WTC11 (cell line): Measurements from ENCODE around the gene PMS1. TPM values are rescaled to one million over a fixed set of nuclear protein-coding genes. Genes with fewer than 3 reads are reported as not detected.

ENCODE experiments used
- ATAC-seq: fragments of 200-7000 bp; cut with Tn5 transposase; 2 replicates; pipeline ENCODE4 v1.10.0; 2021; ENCODE audit warnings: mild to moderate bottlenecking, moderate library complexity
- CTCF ChIA-PET: fragments of 300-600 bp; sonication (Branson Sonifier 250); formaldehyde crosslinking; loops from one replicate; lab custom pipeline; 2021; ENCODE audit warnings: antibody characterized with exemption; lab: Charles Lee
- POLR2A ChIA-PET: fragments of 350-600 bp; sonication (Branson Sonifier 250); formaldehyde crosslinking; loops from one replicate; lab custom pipeline; 2021; ENCODE audit warnings: antibody characterized with exemption; lab: Charles Lee
- DNase-seq: peaks from one replicate; pipeline ENCODE4 v3.0.0; 2021; ENCODE audit warnings: low spot score
- H3K27ac Mint-ChIP-seq: 2 replicates; pipeline ENCODE4 v1.8.0; 2021; ENCODE audit warnings: mixed read lengths
- H3K27me3 Mint-ChIP-seq: 2 replicates; pipeline ENCODE4 v1.8.0; 2021; ENCODE audit warnings: low read depth, mild to moderate bottlenecking, moderate library complexity, mixed read lengths
- H3K36me3 Mint-ChIP-seq: 2 replicates; pipeline ENCODE4 v1.8.0; 2021; ENCODE audit warnings: mixed read lengths
- H3K4me1 Mint-ChIP-seq: 2 replicates; pipeline ENCODE4 v1.8.0; 2022; ENCODE audit warnings: mixed read lengths
- H3K4me3 Mint-ChIP-seq: 2 replicates; pipeline ENCODE4 v1.8.0; 2021; ENCODE audit warnings: mild to moderate bottlenecking, moderate library complexity, mixed read lengths
- H3K9me3 Mint-ChIP-seq: 2 replicates; pipeline ENCODE4 v1.8.0; 2021; ENCODE audit warnings: mixed read lengths
- AR ChIP-seq: fragments of 250-450 bp; sonication (Bioruptor Pico); IDR thresholded peaks from 2 replicates; pipeline ENCODE4 v1.9.0; 2021; ENCODE audit warnings: mild to moderate bottlenecking
- ATF6 ChIP-seq: sonication (generic); formaldehyde crosslinking; IDR thresholded peaks from 2 replicates; pipeline ENCODE4 v1.8.1; 2023; ENCODE audit warnings: mild to moderate bottlenecking, missing genetic modification reagents
- E2F5 ChIP-seq: sonication (generic); formaldehyde crosslinking; IDR thresholded peaks from 2 replicates; pipeline ENCODE4 v1.8.1; 2022; ENCODE audit warnings: mild to moderate bottlenecking, moderate library complexity, missing genetic modification reagents
- EMX1 ChIP-seq: fragments of 250-450 bp; sonication (Bioruptor Pico); IDR thresholded peaks from 2 replicates; pipeline ENCODE4 v1.8.0; 2021; ENCODE audit warnings: mild to moderate bottlenecking
- FOXJ3 ChIP-seq: sonication (generic); formaldehyde crosslinking; IDR thresholded peaks from 2 replicates; pipeline ENCODE4 v1.9.0; 2021; ENCODE audit warnings: missing genetic modification reagents, mild to moderate bottlenecking, borderline replicate concordance
- FOXP1 ChIP-seq: sonication (generic); formaldehyde crosslinking; IDR thresholded peaks from 2 replicates; pipeline ENCODE4 v1.8.0; 2022; ENCODE audit warnings: missing genetic modification reagents, mild to moderate bottlenecking, moderate library complexity, borderline replicate concordance
- IRF1 ChIP-seq: sonication (generic); formaldehyde crosslinking; IDR thresholded peaks from 2 replicates; pipeline ENCODE4 v1.8.0; 2023; ENCODE audit warnings: missing genetic modification reagents
- MAX ChIP-seq: sonication (generic); formaldehyde crosslinking; IDR thresholded peaks from 2 replicates; pipeline ENCODE4 v1.8.0; 2022; ENCODE audit warnings: mild to moderate bottlenecking, missing genetic modification reagents
- MLX ChIP-seq: sonication (generic); formaldehyde crosslinking; IDR thresholded peaks from 2 replicates; pipeline ENCODE4 v1.8.1; 2023; ENCODE audit warnings: mild to moderate bottlenecking, missing genetic modification reagents, moderate library complexity
- MYBL2 ChIP-seq: sonication (generic); formaldehyde crosslinking; IDR thresholded peaks from 2 replicates; pipeline ENCODE4 v1.8.1; 2023; ENCODE audit warnings: mild to moderate bottlenecking, moderate library complexity, missing genetic modification reagents
- NFYB ChIP-seq: sonication (generic); formaldehyde crosslinking; conservative IDR thresholded peaks from 2 replicates; pipeline ENCODE4 v1.8.0; 2022; ENCODE audit warnings: low read depth, missing genetic modification reagents
- SMAD4 ChIP-seq: sonication (generic); formaldehyde crosslinking; IDR thresholded peaks from 2 replicates; pipeline ENCODE4 v1.8.0; 2022; ENCODE audit warnings: mild to moderate bottlenecking, missing genetic modification reagents
- SOX15 ChIP-seq: fragments of 250-450 bp; sonication (Bioruptor Pico); IDR thresholded peaks from 2 replicates; pipeline ENCODE4 v1.9.0; 2021; ENCODE audit warnings: mild to moderate bottlenecking
- TP53 ChIP-seq: sonication (generic); formaldehyde crosslinking; IDR thresholded peaks from 2 replicates; pipeline ENCODE4 v1.8.1; 2023; ENCODE audit warnings: mild to moderate bottlenecking, missing genetic modification reagents
- USF1 ChIP-seq: sonication (generic); formaldehyde crosslinking; IDR thresholded peaks from 2 replicates; pipeline ENCODE4 v1.8.0; 2022; ENCODE audit warnings: mild to moderate bottlenecking, missing genetic modification reagents
- ZNF423 ChIP-seq: fragments of 250-450 bp; sonication (Bioruptor Pico); IDR thresholded peaks from 2 replicates; pipeline ENCODE4 v2.1.2; 2022; ENCODE audit warnings: mild to moderate bottlenecking, moderate library complexity
- ZNF425 ChIP-seq: fragments of 250-450 bp; sonication (Bioruptor Pico); conservative IDR thresholded peaks from 2 replicates; pipeline ENCODE4 v1.9.0; 2021; ENCODE audit warnings: mild to moderate bottlenecking
- ZNF671 ChIP-seq: fragments of 250-450 bp; sonication (Bioruptor Pico); IDR thresholded peaks from 2 replicates; pipeline ENCODE4 v1.8.0; 2021; ENCODE audit warnings: mild to moderate bottlenecking
- total RNA-seq: library from RNA; stranded (reverse); gene quantifications from 3 replicates; pipeline ENCODE4 v1.2.3, GENCODE V29; 2021

Gene PMS1
- total RNA-seq, 1 experiment from 2014 or later = 49.8 TPM

- TF ChIP-seq TP53 (CRISPR knock-in tag) (no peak), SOX15 (no peak), MLX (CRISPR knock-in tag) (no peak), MYBL2 (no peak), USF1 (CRISPR knock-in tag) (no peak), SMAD4 (CRISPR knock-in tag) (no peak), AR (CRISPR knock-in tag) (no peak)
These were observed 7.2 kb downstream of the PMS1 start (continued) for GRCh38 chr2:189791338-189792042.

- Mint-ChIP-seq H3K27me3 (no peaks in the 10 kb centered on the region), H3K4me1 (0 out of 2 replicates have a peak, but pooled peaks cover 2% of the 10 kb centered on the region), H3K9me3 (no peaks in the 10 kb centered on the region), H3K27ac (no peak overlapping the region), H3K36me3 (peaks cover 39% of the 10 kb centered on the region), H3K4me3 (no peak overlapping the region)
- DNase-seq = no peak
- ChIA-PET POLR2A (no interaction called here), CTCF (no interaction called here)
- ATAC-seq = no peak
- TF ChIP-seq E2F5 (no peak), ZNF671 (no peak), EMX1 (CRISPR knock-in tag) (no peak), ZNF425 (CRISPR knock-in tag) (no peak), USF1 (CRISPR knock-in tag) (no peak), IRF1 (CRISPR knock-in tag) (no peak), TP53 (CRISPR knock-in tag) (no peak), SMAD4 (CRISPR knock-in tag) (no peak), ZNF423 (CRISPR knock-in tag) (no peak), NFYB (no peak), AR (CRISPR knock-in tag) (no peak), MAX (CRISPR knock-in tag) (no peak), ATF6 (CRISPR knock-in tag) (no peak), FOXP1 (CRISPR knock-in tag) (no peak), FOXJ3 (CRISPR knock-in tag) (no peak)
These were observed 10.1 kb downstream of the PMS1 start for GRCh38 chr2:189794310-189794709.
